IMR-90 (cell line): ENCODE results near the gene FBLIM1. TPM values are rescaled to one million over a fixed set of nuclear protein-coding genes. Genes with fewer than 3 reads are reported as not detected.

Experiments
- polyA plus RNA-seq, 3 experiments: library from polyadenylated mRNA; depleted of rRNA; stranded (reverse); fragments of >200 nt; gene quantifications; 2 replicates each; pipeline ENCODE4 v1.2.3, GENCODE V29; 2012; ENCODE audit warnings: low replicate concordance in 1 of 3
- total RNA-seq: library from RNA; depleted of rRNA; stranded (reverse); fragments of >200 nt; gene quantifications from 2 replicates; pipeline ENCODE4 v1.2.3, GENCODE V29; 2012; rRNA removed

FBLIM1 gene
- total and polyA plus RNA-seq, 2 of the 4 experiments (the other 2 are of a cell fraction), result 52.2 to 140 TPM

Other genes with a start within 250 kb of the FBLIM1 start
- gene CASP9, start 234.6 kb upstream of the FBLIM1 start, total RNA-seq, result 5.3 and 7.0 TPM in 2 replicates
- gene CASP9, start 234.6 kb upstream of the FBLIM1 start, polyA plus RNA-seq (2012; rRNA removed), result 7.8 and 8.3 TPM in 2 replicates
- 12.5 and 13.1 TPM in 2 replicates for gene DNAJC16, start 231.9 kb upstream of the FBLIM1 start, total RNA-seq
- 6.9 and 8.0 TPM in 2 replicates for gene DNAJC16, start 231.9 kb upstream of the FBLIM1 start, polyA plus RNA-seq (2012; rRNA removed)
- gene AGMAT, start 173.7 kb upstream of the FBLIM1 start, total RNA-seq, result 0.18 and 0.28 TPM in 2 replicates
- gene AGMAT, start 173.7 kb upstream of the FBLIM1 start, polyA plus RNA-seq (2012; rRNA removed), result 0.20 and 0.26 TPM in 2 replicates
- 8.6 and 13.4 TPM in 2 replicates for gene DDI2, start 141.3 kb upstream of the FBLIM1 start, total RNA-seq
- gene DDI2, start 141.3 kb upstream of the FBLIM1 start, polyA plus RNA-seq (2012; rRNA removed), result 3.8 and 6.0 TPM in 2 replicates
- gene PLEKHM2, start 74.5 kb upstream of the FBLIM1 start, total RNA-seq, result 23.1 and 24.7 TPM in 2 replicates
- 48.0 and 51.2 TPM in 2 replicates for gene PLEKHM2, start 74.5 kb upstream of the FBLIM1 start, polyA plus RNA-seq (2012; rRNA removed)
- gene SLC25A34, start 22.5 kb upstream of the FBLIM1 start, total RNA-seq, result under 0.01 TPM in 1 of 2 replicates, not detected in the other
- gene SLC25A34, start 22.5 kb upstream of the FBLIM1 start, polyA plus RNA-seq (2012; rRNA removed), result 0.72 and 1.1 TPM in 2 replicates
- gene TMEM82, start 16.3 kb upstream of the FBLIM1 start, total RNA-seq, result not detected in 2 replicates
- not detected in 2 replicates for gene TMEM82, start 16.3 kb upstream of the FBLIM1 start, polyA plus RNA-seq (2012; rRNA removed)
- 1.4 and 2.8 TPM in 2 replicates for gene UQCRHL, start 48.9 kb downstream of the FBLIM1 start, total RNA-seq
- gene UQCRHL, start 48.9 kb downstream of the FBLIM1 start, polyA plus RNA-seq (2012; rRNA removed), result 2.4 and 2.6 TPM in 2 replicates
- gene SPEN, start 88.9 kb downstream of the FBLIM1 start, total RNA-seq, result 15.8 and 20.3 TPM in 2 replicates
- 7.6 and 9.4 TPM in 2 replicates for gene SPEN, start 88.9 kb downstream of the FBLIM1 start, polyA plus RNA-seq (2012; rRNA removed)
- gene ZBTB17, start 217.3 kb downstream of the FBLIM1 start, total RNA-seq, result 26.3 and 29.7 TPM in 2 replicates
- gene ZBTB17, start 217.3 kb downstream of the FBLIM1 start, polyA plus RNA-seq (2012; rRNA removed), result 58.2 and 65.5 TPM in 2 replicates
- gene SRARP, start 245.4 kb downstream of the FBLIM1 start, total RNA-seq, result not detected in 2 replicates
- gene SRARP, start 245.4 kb downstream of the FBLIM1 start, polyA plus RNA-seq (2012; rRNA removed), result not detected in 2 replicates